Activated naive CD4-positive, alpha-beta T cell treated with anti-CD3 and anti-CD28 coated beads, Interleukin-2, amount 10 ng/mL, durations not matched to agents 7 days and 5 days (primary cell): ENCODE results near the gene PTH2.
A peak's percentile ranks its signal among the peaks of the same experiment; 100 is the strongest.

Experiments used
- CTCF ChIA-PET: fragments of 350-600 bp; sonication (Branson Sonifier 250); formaldehyde crosslinking; loops from one replicate; lab custom pipeline; 2021; ENCODE audit warnings: antibody characterized with exemption; lab: Charles Lee
- DNase-seq: peaks from one replicate; pipeline ENCODE4 v3.0.0-alpha.2; 2020
- H3K27ac Mint-ChIP-seq: one replicate; pipeline ENCODE4 v1.8.0; 2021; ENCODE audit warnings: mild to moderate bottlenecking, moderate library complexity, mixed read lengths
- H3K27me3 Mint-ChIP-seq: one replicate; pipeline ENCODE4 v1.8.0; 2021; ENCODE audit warnings: mild to moderate bottlenecking, mixed read lengths
- H3K36me3 Mint-ChIP-seq: one replicate; pipeline ENCODE4 v1.8.0; 2021; ENCODE audit warnings: mixed read lengths
- H3K4me1 Mint-ChIP-seq: one replicate; pipeline ENCODE4 v1.8.0; 2021; ENCODE audit warnings: mixed read lengths
- H3K4me3 Mint-ChIP-seq: one replicate; pipeline ENCODE4 v1.8.0; 2021; ENCODE audit warnings: mild to moderate bottlenecking, moderate library complexity, mixed read lengths
- H3K9me3 Mint-ChIP-seq: one replicate; pipeline ENCODE4 v1.8.0; 2021; ENCODE audit warnings: mixed read lengths

The PTH2 gene

GRCh38 chr19:49432141-49433073 lies 9.2 kb upstream of the PTH2 start:
- H3K9me3 Mint-ChIP-seq = no peaks in the 10 kb centered on the region
- H3K4me1 Mint-ChIP-seq = peaks cover 47% of the 10 kb centered on the region
- CTCF ChIA-PET = interaction anchor here (0.6 to 1.7 kb wide), 4 partner anchors 10 to 1118 kb away, joined by 3 to 4 read pairs (median 4); no protein-coding TSS in a partner anchor
- H3K27me3 Mint-ChIP-seq = peaks cover 100% of the 10 kb centered on the region
- no peak overlapping the region for H3K27ac Mint-ChIP-seq
- H3K36me3 Mint-ChIP-seq = peaks cover 2% of the 10 kb centered on the region
- H3K4me3 Mint-ChIP-seq = peak overlapping the region; percentile 12
- DNase-seq = peak; percentile 71

- Mint-ChIP-seq H3K27ac (no peak overlapping the region), H3K4me1 (peaks cover 54% of the 10 kb centered on the region), H3K9me3 (no peaks in the 10 kb centered on the region), H3K27me3 (peaks cover 100% of the 10 kb centered on the region), H3K4me3 (no peak overlapping the region), H3K36me3 (peaks cover 2% of the 10 kb centered on the region)
- DNase-seq = peak; percentile 54
- CTCF ChIA-PET = interaction anchor here (0.6 to 1.7 kb wide), 3 partner anchors 9 to 1117 kb away, joined by 3 to 4 read pairs (median 3); no protein-coding TSS in a partner anchor
These were observed 8.1 kb upstream of the PTH2 start for GRCh38 chr19:49431330-49431749.

- H3K36me3 Mint-ChIP-seq = peaks cover 2% of the 10 kb centered on the region
- H3K27ac Mint-ChIP-seq = peak overlapping the region; percentile 25
- no peaks in the 10 kb centered on the region for H3K9me3 Mint-ChIP-seq
- peaks cover 100% of the 10 kb centered on the region for H3K27me3 Mint-ChIP-seq
- peaks cover 54% of the 10 kb centered on the region for H3K4me1 Mint-ChIP-seq
- peak; percentile 57 for DNase-seq
- CTCF ChIA-PET = interaction anchor here (1.1 to 1.8 kb wide), 5 partner anchors 9 to 39 kb away, joined by 3 to 10 read pairs (median 3); no protein-coding TSS in a partner anchor
- no peak overlapping the region for H3K4me3 Mint-ChIP-seq
These were observed 7.6 kb upstream of the PTH2 start for GRCh38 chr19:49430678-49431329.

GRCh38 chr19:49430172-49430677 lies 7.0 kb upstream of the PTH2 start:
- DNase-seq = no peak
- H3K36me3 Mint-ChIP-seq = peaks cover 2% of the 10 kb centered on the region
- CTCF ChIA-PET = interaction anchor here (0.8 to 1.8 kb wide), 5 partner anchors 12 to 38 kb away, joined by 3 to 10 read pairs (median 3); no protein-coding TSS in a partner anchor
- peaks cover 100% of the 10 kb centered on the region for H3K27me3 Mint-ChIP-seq
- H3K9me3 Mint-ChIP-seq = no peaks in the 10 kb centered on the region
- H3K4me1 Mint-ChIP-seq = peaks cover 56% of the 10 kb centered on the region
- no peak overlapping the region for H3K27ac Mint-ChIP-seq
- no peak overlapping the region for H3K4me3 Mint-ChIP-seq

- Mint-ChIP-seq H3K36me3 (peaks cover 2% of the 10 kb centered on the region), H3K27ac (no peak overlapping the region), H3K4me1 (peaks cover 71% of the 10 kb centered on the region), H3K9me3 (no peaks in the 10 kb centered on the region), H3K27me3 (peaks cover 100% of the 10 kb centered on the region), H3K4me3 (no peak overlapping the region)
- CTCF ChIA-PET = interaction anchor here (1.2 to 2.4 kb wide), 5 partner anchors 10 to 37 kb away, joined by 3 to 10 read pairs (median 4); no protein-coding TSS in a partner anchor
- DNase-seq = no peak
These were observed 5.6 kb upstream of the PTH2 start for GRCh38 chr19:49428547-49429451.

GRCh38 chr19:49427855-49428546 lies 4.8 kb upstream of the PTH2 start:
- Mint-ChIP-seq H3K27me3 (peaks cover 100% of the 10 kb centered on the region), H3K36me3 (peaks cover 2% of the 10 kb centered on the region), H3K9me3 (no peaks in the 10 kb centered on the region), H3K4me3 (no peak overlapping the region), H3K4me1 (peaks cover 73% of the 10 kb centered on the region), H3K27ac (no peak overlapping the region)
- DNase-seq = peak; percentile 61
- CTCF ChIA-PET = interaction anchor here (2.4 kb wide), 1 partner anchor 36 kb away, joined by 9 read pairs; no protein-coding TSS in a partner anchor

- H3K4me1 Mint-ChIP-seq = peaks cover 75% of the 10 kb centered on the region
- DNase-seq = no peak
- peak overlapping the region; percentile 14 for H3K4me3 Mint-ChIP-seq
- CTCF ChIA-PET = interaction anchor here (0.9 to 2.4 kb wide), 2 partner anchors 15 to 35 kb away, joined by 4 to 9 read pairs; no protein-coding TSS in a partner anchor
- no peaks in the 10 kb centered on the region for H3K9me3 Mint-ChIP-seq
- H3K27ac Mint-ChIP-seq = no peak overlapping the region
- peaks cover 2% of the 10 kb centered on the region for H3K36me3 Mint-ChIP-seq
- H3K27me3 Mint-ChIP-seq = peaks cover 100% of the 10 kb centered on the region
These were observed 4.1 kb upstream of the PTH2 start for GRCh38 chr19:49427339-49427738.

GRCh38 chr19:49425922-49426592 lies 2.8 kb upstream of the PTH2 start:
- Mint-ChIP-seq H3K27ac (no peak overlapping the region), H3K4me1 (peaks cover 80% of the 10 kb centered on the region), H3K9me3 (no peaks in the 10 kb centered on the region), H3K27me3 (peaks cover 100% of the 10 kb centered on the region), H3K4me3 (no peak overlapping the region), H3K36me3 (no peaks in the 10 kb centered on the region)
- peak; percentile 50 for DNase-seq
- CTCF ChIA-PET = interaction anchor here (1.0 to 2.4 kb wide), 4 partner anchors 9 to 34 kb away, joined by 3 to 9 read pairs (median 4); no protein-coding TSS in a partner anchor

GRCh38 chr19:49425178-49425577 lies 1.9 kb upstream of the PTH2 start, which contains the start of gene GFY:
GFY (plus strand) TSS chr19:49425388; CDS start chr19:49426431, 1,043 bp downstream.
- Mint-ChIP-seq H3K36me3 (no peaks in the 10 kb centered on the region), H3K4me1 (peaks cover 81% of the 10 kb centered on the region), H3K27me3 (peaks cover 100% of the 10 kb centered on the region), H3K4me3 (no peak within 1 kb of the TSS), H3K27ac (no peak within 1 kb of the TSS), H3K9me3 (no peaks in the 10 kb centered on the region)
- DNase-seq = no peak
- CTCF ChIA-PET = interaction anchor here (0.8 to 2.0 kb wide), 5 partner anchors 10 to 327 kb away, joined by 3 to 7 read pairs (median 3); no protein-coding TSS in a partner anchor

GRCh38 chr19:49423985-49424303 lies 703 bp upstream of the PTH2 start:
- peak; percentile 54 for DNase-seq
- peak overlapping the region; percentile 53 for H3K4me3 Mint-ChIP-seq
- H3K27ac Mint-ChIP-seq = peak overlapping the region; percentile 9
- H3K27me3 Mint-ChIP-seq = peaks cover 100% of the 10 kb centered on the region
- no peaks in the 10 kb centered on the region for H3K36me3 Mint-ChIP-seq
- peaks cover 76% of the 10 kb centered on the region for H3K4me1 Mint-ChIP-seq
- no peaks in the 10 kb centered on the region for H3K9me3 Mint-ChIP-seq
- CTCF ChIA-PET = interaction anchor here (0.8 to 2.0 kb wide), 3 partner anchors 13 to 50 kb away, joined by 3 to 7 read pairs (median 4); partner anchors contain the start of gene FLT3LG

GRCh38 chr19:49422407-49423070 lies 702 bp downstream of the PTH2 start:
- Mint-ChIP-seq H3K4me1 (peaks cover 64% of the 10 kb centered on the region), H3K9me3 (no peaks in the 10 kb centered on the region), H3K27ac (no peak overlapping the region), H3K4me3 (peak overlapping the region; percentile 63), H3K36me3 (no peaks in the 10 kb centered on the region), H3K27me3 (peaks cover 100% of the 10 kb centered on the region)
- peak; percentile 79 for DNase-seq
- CTCF ChIA-PET = interaction anchor here (1.0 to 1.7 kb wide), 3 partner anchors 9 to 16 kb away, joined by 3 to 7 read pairs (median 6); no protein-coding TSS in a partner anchor
